Activated T-cell treated with anti-CD3 and anti-CD28 coated beads, Interleukin-2, amount 50 U/mL, for 1 hour (primary cell): ENCODE data around the gene SUPT4H1.

ENCODE experiments used
- DNase-seq: peaks from one replicate; pipeline ENCODE4 v3.0.0-alpha.2; 2020

Gene SUPT4H1

DNA sequence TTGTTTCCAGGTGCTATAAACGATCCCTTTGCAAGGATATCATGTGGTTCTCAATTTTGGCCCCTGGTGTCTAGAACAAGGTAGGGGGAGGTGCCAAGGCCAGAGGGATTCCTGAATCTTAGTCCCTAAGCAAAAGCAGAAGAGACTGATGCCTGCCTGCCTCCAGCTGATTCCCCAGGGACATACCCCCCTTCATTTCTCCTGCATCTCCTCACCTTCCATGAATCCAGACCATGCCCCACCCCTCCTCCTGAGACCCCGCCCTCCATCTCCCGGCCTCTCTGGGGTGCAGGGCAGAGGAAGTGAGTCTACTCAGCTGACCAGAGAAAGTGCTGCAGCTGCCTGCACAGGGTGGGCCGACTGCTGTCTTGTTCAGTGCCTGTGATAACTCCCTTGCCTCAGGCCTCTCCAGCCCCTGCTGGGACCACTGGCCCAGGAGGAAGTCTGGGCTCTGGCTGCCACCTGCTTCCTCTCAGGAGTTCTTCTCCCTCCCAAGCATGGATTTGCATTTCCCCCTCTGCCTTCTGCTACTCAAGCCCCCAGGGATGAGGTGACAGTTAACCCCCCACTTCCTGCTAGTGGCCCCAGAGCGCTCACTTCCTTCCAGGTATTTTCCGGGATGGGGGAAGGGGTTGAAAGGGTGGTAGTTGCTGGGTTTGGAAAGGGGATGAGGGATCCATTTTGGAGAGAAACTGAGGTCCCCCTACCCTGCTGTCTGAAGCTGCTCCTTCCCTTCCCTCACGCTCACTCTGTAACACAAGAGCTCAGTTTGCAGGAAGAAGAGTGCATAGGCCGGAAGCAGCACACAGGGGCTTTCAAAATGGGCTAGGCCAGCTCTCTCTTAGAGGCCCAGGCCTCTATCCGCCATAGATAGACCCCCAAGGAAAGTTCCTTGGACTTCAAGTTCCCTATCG is 12.9 kb downstream of the SUPT4H1 start:
- DNase-seq = peak; percentile 54

DNA sequence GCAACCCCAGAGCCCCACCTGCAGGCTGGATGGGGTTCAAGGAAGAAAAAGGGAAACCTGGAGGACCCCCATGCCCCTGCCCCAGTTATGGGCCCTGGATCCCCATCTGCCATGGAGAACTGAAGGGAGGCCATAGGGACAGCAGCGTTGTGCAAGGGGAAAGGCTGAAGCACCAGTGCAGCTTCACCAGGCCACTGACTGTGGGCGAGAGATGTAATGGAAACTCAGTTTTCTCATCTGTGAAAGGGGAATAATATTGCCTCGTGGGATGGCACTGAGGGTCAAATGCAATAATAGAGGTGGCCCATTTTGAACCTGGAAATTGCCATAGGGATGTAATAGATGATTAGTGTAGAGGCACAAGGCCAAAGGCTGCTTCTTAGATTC is 13.6 kb downstream of the SUPT4H1 start:
- DNase-seq = no peak

DNA sequence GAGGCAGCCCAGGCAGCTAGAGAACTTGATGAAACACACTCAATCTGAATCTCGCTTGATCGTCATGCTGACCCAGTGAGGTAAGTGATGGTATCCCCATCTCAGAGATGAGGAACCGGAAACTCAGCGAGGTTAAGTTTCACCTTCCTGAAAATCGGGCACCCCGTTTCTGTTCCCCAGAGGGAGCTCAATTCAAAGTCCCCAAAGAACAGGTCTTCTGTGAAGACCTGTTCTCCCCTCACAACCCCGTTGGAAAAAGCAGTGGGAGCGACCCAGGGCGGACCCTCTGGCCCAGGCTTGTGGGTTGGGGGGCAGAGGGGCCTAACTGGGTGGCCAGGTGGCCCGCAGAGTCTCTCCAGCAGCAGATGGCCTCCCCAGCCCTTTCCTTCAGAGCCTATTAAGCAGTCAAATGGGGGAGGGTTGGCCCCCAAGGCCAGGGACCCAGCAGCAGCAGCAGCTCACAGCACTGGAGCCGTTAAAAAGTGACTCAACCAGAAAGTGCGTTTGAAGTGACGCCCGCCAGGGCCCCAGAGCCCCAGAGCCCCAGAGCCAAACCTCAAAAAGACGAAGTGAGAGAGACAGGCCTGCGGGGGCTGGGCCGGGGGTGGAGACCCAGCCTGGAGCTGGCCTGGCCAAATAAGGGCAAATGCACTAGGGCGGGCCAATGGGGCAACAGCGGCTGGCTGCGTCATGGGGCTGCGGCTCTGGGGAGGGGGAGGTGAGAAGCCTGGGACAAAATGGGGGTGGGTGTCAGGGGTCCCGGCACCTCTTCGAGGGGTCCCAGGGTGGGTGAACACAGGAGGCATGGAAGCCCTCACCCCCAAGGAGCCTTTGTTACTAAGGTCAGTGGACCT is 14.2 kb downstream of the SUPT4H1 start:
- peak; percentile 91 for DNase-seq

DNA sequence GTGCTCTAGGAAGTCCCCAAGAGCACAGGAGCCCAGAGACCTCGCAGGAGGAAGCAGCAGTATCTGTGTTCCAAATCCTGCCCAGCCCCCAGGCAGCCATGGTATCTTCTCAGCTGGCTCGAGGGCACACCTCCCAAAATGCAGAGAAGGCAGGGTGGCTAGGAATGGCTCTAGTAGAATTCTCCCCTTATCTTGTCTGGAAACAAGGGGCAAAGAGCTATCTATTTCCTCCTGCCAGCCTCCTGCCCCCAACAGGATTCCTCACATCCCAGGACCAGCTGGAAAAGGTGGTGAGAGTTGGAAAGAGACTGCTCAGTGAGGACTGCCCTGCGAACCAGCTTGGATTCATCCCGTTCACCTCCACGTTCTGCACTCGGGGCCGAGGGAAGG is 14.8 kb downstream of the SUPT4H1 start:
- DNase-seq = peak; percentile 67

- DNase-seq = peak; percentile 49
These were observed 15.4 kb downstream of the SUPT4H1 start for GRCh38 chr17:58336456-58337209.

DNA sequence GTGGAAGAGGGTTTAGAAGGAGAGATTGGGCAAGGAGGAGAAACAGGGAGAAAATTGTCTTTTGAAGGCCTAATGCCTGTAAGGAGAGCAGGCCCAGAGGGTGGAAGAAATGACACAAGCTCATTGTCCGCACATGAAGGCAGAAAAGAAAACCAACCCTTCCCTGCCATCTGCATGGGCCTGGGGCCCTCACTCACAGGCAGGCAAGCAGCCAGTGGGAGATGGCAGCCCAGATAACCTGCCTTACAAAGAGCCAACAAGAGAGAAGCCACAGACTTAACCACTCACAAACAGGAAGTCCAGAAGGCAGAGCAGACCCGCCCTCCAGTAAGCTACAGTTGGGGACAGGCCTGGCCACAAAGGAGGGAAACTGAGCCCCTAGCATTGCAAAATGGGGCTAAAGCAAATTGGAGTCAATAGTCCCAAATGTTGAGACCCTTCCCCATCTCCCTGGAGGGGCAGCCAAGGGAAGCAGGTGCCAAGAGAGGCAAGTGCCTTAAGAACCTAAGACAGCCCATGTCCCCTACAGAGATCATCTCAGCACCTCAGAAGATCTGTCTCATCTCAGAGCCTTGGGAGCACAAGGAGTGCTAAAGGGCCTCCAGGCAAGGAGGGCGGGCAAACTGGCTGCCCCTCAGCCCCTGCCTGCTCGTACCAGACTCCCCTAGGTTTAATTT is 16.1 kb downstream of the SUPT4H1 start:
- DNase-seq = peak; percentile 71

GRCh38 chr17:58335061-58335731 is 16.8 kb downstream of the SUPT4H1 start:
- DNase-seq = peak; percentile 47

DNA sequence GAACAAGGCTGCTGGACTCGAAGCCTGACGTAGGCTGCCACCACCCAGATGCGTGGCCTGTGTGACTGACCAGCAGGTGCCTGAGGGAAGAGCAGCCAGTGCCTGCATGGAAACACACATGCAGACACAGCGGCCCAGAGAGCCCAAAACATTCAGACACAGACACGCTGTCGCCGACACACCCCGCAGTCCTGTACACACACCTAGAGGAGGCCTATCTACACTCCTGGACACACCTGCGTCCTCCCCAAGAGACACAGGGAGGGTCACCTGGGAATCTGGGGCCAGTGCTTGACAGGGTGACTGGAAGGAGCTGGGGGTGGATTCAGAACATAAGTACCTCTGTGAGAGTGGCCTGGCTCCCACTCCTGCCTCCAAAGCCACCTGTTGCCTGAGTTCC is 17.3 kb downstream of the SUPT4H1 start:
- no peak for DNase-seq

GRCh38 chr17:58334256-58334655 is 17.7 kb downstream of the SUPT4H1 start:
- DNase-seq = no peak

DNA sequence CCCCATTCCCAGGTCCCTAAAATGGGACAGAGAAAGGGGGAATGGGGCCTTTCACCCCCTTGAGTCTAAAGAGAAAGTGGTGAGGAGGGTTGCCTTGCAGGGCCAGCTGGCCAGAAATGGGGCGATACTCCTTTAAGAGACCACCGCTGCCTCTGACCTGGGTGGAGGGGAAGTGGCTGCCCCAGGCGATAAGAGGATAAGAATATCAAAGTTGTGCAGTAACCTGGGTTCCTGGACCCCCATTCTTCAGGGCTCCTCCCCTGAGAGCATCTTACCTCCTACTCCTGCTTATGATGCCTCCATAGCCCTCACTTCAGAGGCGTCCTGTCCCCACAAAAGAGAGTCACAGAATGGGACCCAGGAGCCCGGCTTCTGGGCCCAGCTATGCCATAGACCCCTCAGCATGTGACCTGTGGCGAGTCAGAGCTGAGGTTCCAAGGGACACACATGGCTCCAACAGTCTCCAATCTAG is 18.2 kb downstream of the SUPT4H1 start:
- peak; percentile 31 for DNase-seq

GRCh38 chr17:58332778-58333735 is 18.9 kb downstream of the SUPT4H1 start:
- peak; percentile 48 for DNase-seq

DNA sequence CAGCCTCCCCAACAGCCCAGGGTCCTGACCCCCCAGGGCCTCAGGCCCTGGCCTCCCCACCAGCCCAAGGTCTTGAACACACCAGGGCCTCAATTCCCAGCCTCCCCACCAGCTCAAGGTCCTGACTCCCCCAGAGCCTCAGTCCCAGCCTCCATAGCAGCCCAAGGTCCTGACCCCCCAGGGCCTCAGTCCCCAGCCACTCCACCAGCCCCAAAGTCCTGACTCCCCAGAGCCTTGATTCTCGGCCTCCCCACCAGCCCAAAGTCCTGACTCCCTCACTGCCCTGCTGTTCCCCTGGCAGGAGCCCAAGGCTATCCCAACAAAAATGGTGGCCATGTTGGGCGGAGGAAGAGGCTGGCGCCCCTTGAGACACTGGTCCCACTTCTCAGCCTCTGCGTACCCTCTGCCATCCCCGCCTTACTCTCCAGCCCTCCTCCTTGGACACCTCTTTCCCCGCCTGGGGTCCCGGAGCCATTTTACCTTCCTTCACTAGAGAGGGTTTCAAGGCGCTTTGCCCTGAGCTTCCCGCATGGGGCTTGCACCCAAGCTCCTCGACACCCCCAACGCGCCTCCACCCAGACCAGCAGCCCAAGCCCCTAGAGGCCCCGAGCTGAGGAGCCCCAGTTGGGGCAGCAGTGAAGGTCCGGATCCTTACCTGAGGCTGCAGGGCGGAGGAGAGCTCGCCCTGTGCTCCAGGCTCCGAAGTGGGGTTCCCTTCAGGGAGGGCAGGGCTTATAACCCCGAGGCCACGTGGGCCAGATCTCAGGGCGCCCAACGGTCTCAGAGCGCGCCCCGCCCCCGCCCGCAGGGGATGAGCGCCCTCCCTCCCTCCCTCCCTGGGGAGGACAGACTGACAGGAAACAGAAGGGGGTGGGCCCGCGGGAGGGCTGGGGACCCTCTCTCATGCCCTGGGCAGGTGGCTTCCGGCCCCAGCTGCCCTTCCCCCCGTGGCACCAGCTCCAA is 19.9 kb downstream of the SUPT4H1 start:
- peak; percentile 89 for DNase-seq

DNA sequence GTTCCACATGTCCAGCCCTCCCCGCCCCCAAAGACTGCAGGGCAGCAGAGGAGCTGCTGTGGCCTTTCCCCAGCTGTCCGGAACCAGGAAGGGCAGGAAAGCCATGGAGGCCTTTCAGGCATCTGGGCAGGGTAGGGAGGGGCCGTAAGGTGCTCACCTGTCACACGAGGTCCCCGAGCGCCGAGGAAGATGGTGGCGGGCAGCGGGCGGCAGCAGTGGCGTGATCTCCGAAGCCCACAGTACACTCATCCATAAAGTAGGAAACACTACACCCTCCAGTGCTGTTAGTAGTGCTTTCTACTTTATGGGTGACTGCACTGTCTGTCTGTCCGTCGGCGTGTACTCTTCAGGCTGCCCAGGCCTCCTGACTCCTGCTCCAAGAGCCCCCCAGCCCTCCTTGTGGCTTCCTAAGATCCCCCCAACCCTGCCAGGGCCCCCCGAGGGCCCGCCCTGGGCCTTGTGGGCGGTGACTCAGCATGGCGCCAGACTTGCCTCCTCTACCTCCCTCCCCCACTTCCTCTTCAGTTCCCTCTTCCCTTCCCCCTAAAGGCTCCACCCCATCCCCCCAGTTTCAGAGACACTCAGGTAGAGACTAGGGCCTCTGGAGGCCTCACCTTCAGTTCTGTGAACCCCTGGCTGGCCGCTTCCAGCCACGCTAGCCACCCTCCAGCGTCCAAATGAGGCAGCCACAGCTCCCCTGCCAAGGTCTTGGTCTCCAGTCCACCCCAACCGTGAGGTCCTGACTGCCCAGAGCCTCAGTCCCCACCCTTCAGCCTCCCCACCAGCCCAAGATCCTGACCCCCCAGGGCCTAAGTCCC is 20.8 kb downstream of the SUPT4H1 start:
- peak; percentile 81 for DNase-seq

GRCh38 chr17:58330538-58330996 is 21.4 kb downstream of the SUPT4H1 start:
- peak; percentile 60 for DNase-seq

- DNase-seq = peak; percentile 50
These were observed 22.0 kb downstream of the SUPT4H1 start for GRCh38 chr17:58329810-58330537.

DNA sequence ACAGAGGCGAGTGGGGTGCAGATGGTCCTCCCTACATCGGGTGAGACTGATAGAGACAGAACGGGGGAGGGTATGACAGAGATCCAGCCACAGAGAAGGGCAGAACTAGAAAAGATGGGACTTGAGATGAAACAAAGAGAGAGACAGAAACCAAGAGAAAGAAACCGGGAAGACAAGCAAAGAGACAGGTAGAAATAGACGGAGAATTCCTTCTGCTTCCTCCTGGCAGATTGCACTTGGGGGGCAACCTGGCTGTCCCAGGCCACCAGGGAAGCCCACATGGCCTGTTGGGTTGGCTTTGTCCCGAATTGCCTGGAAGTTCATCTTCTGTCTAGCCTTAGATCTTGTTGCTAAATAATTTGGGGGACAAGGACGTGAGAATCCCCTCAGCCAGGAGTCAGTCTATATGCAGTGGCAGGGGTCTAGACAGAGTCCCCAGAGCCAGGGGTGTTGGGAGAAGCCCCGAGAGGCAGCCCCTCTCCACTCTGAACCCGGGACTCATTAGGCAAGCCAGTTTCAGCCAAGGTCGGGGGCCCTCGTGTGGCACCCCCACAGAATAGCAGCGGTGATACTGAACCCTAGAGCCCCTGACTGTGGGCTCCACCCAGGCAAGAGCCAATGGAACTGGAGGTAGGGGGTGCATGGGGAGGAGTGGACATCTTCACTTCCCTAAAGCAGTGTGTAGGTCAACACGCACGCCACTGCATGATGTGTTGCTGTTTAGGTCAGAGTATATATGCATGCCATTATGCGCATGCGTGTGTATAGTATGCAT is 22.8 kb downstream of the SUPT4H1 start:
- DNase-seq = peak; percentile 83
